Transverse colon (tissue), 4 donors: ENCODE data around the gene PTPRG. TPM values are rescaled to one million over a fixed set of nuclear protein-coding genes. Genes with fewer than 3 reads are reported as not detected.

Source experiments
- DNase-seq: peaks from one replicate; pipeline ENCODE4 v3.0.0-alpha.2; 2019
- H3K27ac ChIP-seq, 4 donors: fragments of 200-600 bp; sonication (generic); 2 replicates each; pipeline ENCODE4 v1.5.1; 2016 to 2018; ENCODE audit warnings: inconsistent platforms in 4 of 4
- H3K27me3 ChIP-seq: fragments of 200-600 bp; sonication (generic); 2 replicates; pipeline ENCODE4 v1.5.1; 2017; ENCODE audit warnings: inconsistent platforms
- H3K36me3 ChIP-seq, 4 donors: fragments of 200-600 bp; sonication (generic); 2 replicates each; pipeline ENCODE4 v1.5.1; 2017 to 2019; ENCODE audit warnings: inconsistent platforms in 4 of 4
- H3K4me1 ChIP-seq, 4 donors: fragments of 200-600 bp; sonication (generic); 2 replicates each; pipeline ENCODE4 v1.5.1; 2017 to 2020; ENCODE audit warnings: inconsistent platforms in 4 of 4
- H3K4me3 ChIP-seq, 4 donors: fragments of 200-600 bp; sonication (generic); 1 replicate in 1 of 4; 2 replicates in 3 of 4; pipeline versions ENCODE4 v1.5.1 to v1.6.1; 2017 to 2019; ENCODE audit warnings: inconsistent platforms in 4 of 4
- H3K9me3 ChIP-seq, 2 donors: fragments of 200-600 bp; sonication (generic); 2 replicates each; pipeline ENCODE4 v1.5.1; 2017 to 2019; ENCODE audit warnings: inconsistent platforms in 2 of 2
- CTCF ChIP-seq, 5 experiments: fragments of 200-600 bp in 3 of 5; fragments of 450-650 bp in 2 of 5; sonication (generic) in 3 of 5; IDR thresholded peaks; 1 replicate in 2 of 5; 2 replicates in 3 of 5; pipeline ENCODE4 v1.5.1; 2016 to 2017; ENCODE audit warnings: antibody characterized with exemption in 5 of 5, inconsistent platforms in 3 of 5, mild to moderate bottlenecking in 2 of 5, moderate library complexity in 1 of 5
- EP300 ChIP-seq: sonication (generic); formaldehyde crosslinking; IDR thresholded peaks from one replicate; pipeline ENCODE4 v1.6.1; 2017; ENCODE audit warnings: antibody characterized with exemption, low read depth
- POLR2A ChIP-seq: fragments of 450-650 bp; IDR thresholded peaks from one replicate; pipeline ENCODE4 v1.6.1; 2016; ENCODE audit warnings: antibody characterized with exemption, mild to moderate bottlenecking, moderate library complexity
- POLR2AphosphoS5 ChIP-seq, 3 donors: sonication (generic); formaldehyde crosslinking; IDR thresholded peaks; one replicate each; pipeline ENCODE4 v1.6.1; 2016; ENCODE audit warnings: antibody characterized with exemption in 3 of 3
- WGBS, 2 donors: methylation state at CpG; one replicate each; pipeline ENCODE4 v1.1.5; 2018; ENCODE audit warnings: low coverage in 1 of 2; 5-methylcytosine and 5-hydroxymethylcytosine counted together
- in situ Hi-C, 4 donors: fragments of 200-750 bp; cut with MboI; loops; one replicate each; pipeline versions ENCODE4 v1.15.0 to v1.15.1; 2017; ENCODE audit warnings: low sequenced_read_pairs in 3 of 4, low pct_ligation_motif_present in 1 of 4, low pct_unique_long_range_greater_than_20kb in 1 of 4
- intact Hi-C: fragments of 100-400 bp; cut with DNase I; formaldehyde crosslinking; loops from one replicate; pipeline ENCODE4 v1.15.1; 2023; ENCODE audit warnings: low total_unique reads
- total RNA-seq, 4 donors: library from RNA; depleted of rRNA; stranded (reverse); fragments of >200 nt; gene quantifications; one replicate each; pipeline ENCODE4 v1.1.0, GENCODE V29; 2016

PTPRG gene
- total RNA-seq, 4 donors from 2014 or later: 29.2 to 83.4 (median 41.6) TPM

GRCh38 chr3:62228467-62228866, 667.1 kb downstream of the PTPRG start:
- Histone ChIP-seq H3K27me3 (no peaks in the 10 kb centered on the region), H3K36me3 (no peaks in the 10 kb centered on the region), H3K4me3 (no peak overlapping the region), H3K4me1 (no peaks in the 10 kb centered on the region), H3K9me3 (no peaks in the 10 kb centered on the region), H3K27ac (no peak overlapping the region)
- TF ChIP-seq POLR2AphosphoS5 (IDR thresholded peaks at IDR 0.05): no peak
- no peak for TF ChIP-seq CTCF (IDR thresholded peaks at IDR 0.05)
- TF ChIP-seq EP300: no peak
- TF ChIP-seq POLR2A: no peak
- 92 to 100% methylated on average over 2 to 3 of the region's 3 CpGs for WGBS, 2 donors
- intact Hi-C loops (no loop called here), in situ Hi-C loops (no loop called here)
- DNase-seq: no peak

- intact Hi-C loops: no loop called here
- DNase-seq: no peak
- Histone ChIP-seq H3K9me3 (no peaks in the 10 kb centered on the region), H3K4me1 (no peaks in the 10 kb centered on the region), H3K27ac (no peak overlapping the region), H3K27me3 (no peaks in the 10 kb centered on the region), H3K36me3 (no peaks in the 10 kb centered on the region), H3K4me3 (no peak overlapping the region)
- whole genome bisulfite sequencing, 2 donors: 87 to 91% methylated on average over 5 of the region's 5 CpGs
- in situ Hi-C loops: no loop called here
- TF ChIP-seq CTCF (IDR thresholded peaks at IDR 0.05): no peak
- TF ChIP-seq POLR2A: no peak
- no peak for TF ChIP-seq EP300
- TF ChIP-seq POLR2AphosphoS5 (IDR thresholded peaks at IDR 0.05): no peak
These were observed 667.8 kb downstream of the PTPRG start for GRCh38 chr3:62229211-62229610.

DNA sequence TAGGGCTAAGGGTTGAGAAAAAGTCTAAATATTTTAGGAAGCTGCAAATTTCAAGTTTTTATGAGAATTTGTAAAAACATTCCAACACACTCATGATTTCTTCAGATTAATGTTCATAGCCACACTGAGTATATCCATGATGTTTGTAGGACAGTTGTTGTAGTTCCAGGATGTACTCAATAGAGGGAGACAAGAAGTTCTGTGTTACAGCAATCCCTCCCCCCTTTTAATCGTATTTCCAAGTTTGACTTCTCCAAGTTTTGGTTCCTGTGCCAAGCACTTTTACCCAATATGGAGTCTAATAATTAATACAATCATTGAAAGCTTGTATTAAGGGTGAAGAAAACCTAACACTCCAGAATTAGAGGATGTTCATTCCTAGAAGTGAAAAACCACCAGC, 668.5 kb downstream of the PTPRG start:
- H3K9me3 ChIP-seq: no peaks in the 10 kb centered on the region
- H3K4me3 ChIP-seq: no peak overlapping the region
- no peaks in the 10 kb centered on the region for H3K36me3 ChIP-seq
- in situ Hi-C loops: no loop called here
- H3K27ac ChIP-seq: no peak overlapping the region
- TF ChIP-seq POLR2A (no peak), EP300 (no peak), CTCF (IDR thresholded peaks at IDR 0.05) (no peak), POLR2AphosphoS5 (IDR thresholded peaks at IDR 0.05) (no peak)
- H3K27me3 ChIP-seq: no peaks in the 10 kb centered on the region
- WGBS, 2 donors: 71 to 80% methylated on average over 1 of the region's 1 CpG
- H3K4me1 ChIP-seq: no peaks in the 10 kb centered on the region
- intact Hi-C loops: no loop called here
- DNase-seq: no peak

DNA sequence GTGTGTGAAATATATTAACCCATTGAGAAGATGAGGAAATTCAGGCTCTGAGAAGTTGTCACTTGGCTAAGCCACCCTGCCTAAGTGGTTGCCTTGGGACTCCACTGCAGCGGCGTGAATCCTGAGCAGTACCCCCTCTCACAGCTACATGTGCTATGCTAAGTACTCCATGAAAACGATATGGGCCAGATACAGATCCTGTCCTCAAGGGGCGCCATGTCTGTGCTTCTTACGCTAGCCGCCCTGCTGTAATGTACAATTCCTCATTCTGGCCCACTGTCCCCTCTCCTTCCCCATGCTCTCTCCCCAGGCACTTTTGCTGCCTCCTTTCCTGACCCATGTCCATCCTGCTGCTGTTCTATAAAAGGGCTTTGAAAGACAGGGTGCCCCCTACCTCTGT, 671.7 kb downstream of the PTPRG start:
- Histone ChIP-seq H3K27me3 (no peaks in the 10 kb centered on the region), H3K4me3 (no peak overlapping the region), H3K27ac (no peak overlapping the region), H3K36me3 (no peaks in the 10 kb centered on the region), H3K9me3 (no peaks in the 10 kb centered on the region), H3K4me1 (peaks cover 0 to 5% (median 0%) of the 10 kb centered on the region in 4 donors)
- no peak for DNase-seq
- TF ChIP-seq EP300 (no peak), CTCF (IDR thresholded peaks at IDR 0.05) (no peak), POLR2AphosphoS5 (IDR thresholded peaks at IDR 0.05) (no peak), POLR2A (no peak)
- in situ Hi-C loops (no loop called here), intact Hi-C loops (no loop called here)
- 88 to 93% methylated on average over 3 to 6 of the region's 6 CpGs for WGBS, 2 donors
